ENCODE measurements around the gene MED31.

DNA sequence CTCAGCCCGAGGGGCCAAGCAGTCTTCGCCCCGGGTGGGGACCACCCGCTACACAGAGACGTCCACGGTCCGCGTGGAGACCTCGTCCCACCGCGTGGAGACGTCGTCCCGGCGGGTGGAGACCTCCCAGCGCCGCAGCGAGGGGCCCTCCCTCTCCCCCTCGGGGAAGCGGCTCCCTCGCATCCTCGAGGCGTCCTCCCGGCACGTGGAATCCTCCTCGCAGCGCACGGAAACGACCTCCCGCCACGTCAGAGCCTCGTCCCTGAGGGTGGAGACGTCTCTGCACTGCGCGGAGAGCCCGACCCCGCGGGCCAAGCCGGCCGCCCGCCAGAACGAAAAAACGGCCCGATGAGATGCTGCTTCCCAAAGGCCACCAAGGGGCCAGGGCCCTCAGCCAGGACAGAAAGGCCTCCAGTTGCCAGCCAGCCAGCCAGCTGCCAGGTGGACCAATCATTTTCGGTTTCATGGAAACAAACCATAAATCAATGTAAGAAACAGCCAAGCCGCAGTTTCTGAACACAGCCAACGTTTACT is 581 bp upstream of the MED31 start:
- no peak for TF ChIP-seq POLR2A (IDR thresholded peaks at IDR 0.05)
- TF ChIP-seq CTCF (IDR thresholded peaks at IDR 0.05 in 8 of 11, conservative IDR thresholded peaks at IDR 0.05 in 3 of 11), result peak in 1 of 11 experiments; percentile 3
